GM19455 (cell line): Measurements from ENCODE around the gene SRMS.

Experiments used
- ATAC-seq: cut with Tn5 transposase; IDR thresholded peaks from one replicate; pipeline ENCODE4 v1.9.1; 2021; ENCODE audit not compliant: unreplicated experiment

SRMS gene

GRCh38 chr20:63547725-63548480, at the start of gene SRMS:
TSS of gene SRMS (minus strand) at chr20:63547749. CDS start at chr20:63547463, 286 bp downstream.
- ATAC-seq = no peak

DNA sequence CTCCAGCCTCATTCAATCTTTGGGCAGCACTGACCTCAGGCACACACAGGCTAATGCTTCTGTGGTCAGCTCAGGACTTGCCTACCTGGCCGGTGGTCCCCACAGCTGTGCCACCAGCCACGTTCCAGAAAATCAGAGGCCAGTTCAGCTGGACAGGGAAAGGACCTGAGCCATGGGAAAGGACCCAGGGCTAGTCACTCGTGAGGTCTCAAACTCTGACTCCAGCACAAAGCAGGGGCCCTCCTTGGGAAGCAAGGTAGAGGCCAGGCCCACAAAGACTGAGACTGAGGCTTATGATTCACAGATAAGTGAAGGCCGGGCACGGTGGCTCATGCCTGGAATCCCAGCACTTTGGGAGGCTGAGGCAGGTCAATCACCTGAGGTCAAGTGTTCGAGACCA, 48.9 kb upstream of the SRMS start:
- ATAC-seq = no peak

DNA sequence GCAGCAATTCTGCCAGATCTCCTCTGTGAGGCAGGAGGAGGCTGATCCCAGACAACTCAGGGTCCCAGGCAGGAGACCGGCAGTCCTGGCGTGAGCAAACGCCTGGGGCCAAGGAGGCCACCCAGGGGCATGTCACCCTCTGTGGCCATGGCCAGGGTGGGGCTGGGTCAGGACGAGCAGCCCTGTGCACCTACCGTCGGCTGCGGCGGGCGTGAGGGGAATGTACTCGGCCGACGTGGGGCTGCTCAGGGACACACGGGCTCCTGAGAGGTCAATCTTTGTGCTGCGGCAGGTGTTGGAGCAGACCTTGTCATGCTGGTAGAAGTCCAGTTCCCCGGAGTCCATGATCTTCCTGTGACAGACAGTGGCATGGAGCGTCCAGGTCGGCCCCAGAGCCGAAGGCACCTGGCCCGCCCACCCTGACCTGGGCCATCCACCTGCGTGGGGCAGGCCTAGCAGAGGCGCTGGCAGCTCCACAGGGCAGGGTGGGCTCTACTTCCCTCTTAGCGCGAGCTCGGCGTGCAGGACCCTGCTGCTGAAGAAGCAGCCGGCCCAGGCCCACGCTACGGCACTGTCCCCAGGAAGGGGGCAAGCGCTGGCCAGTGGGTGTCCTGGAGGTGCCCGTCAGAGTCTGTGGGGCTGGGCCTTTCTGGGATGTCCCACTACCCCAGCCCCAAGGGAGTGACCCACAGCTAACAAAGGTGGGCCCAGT, 48.0 kb upstream of the SRMS start:
- ATAC-seq = no peak

DNA sequence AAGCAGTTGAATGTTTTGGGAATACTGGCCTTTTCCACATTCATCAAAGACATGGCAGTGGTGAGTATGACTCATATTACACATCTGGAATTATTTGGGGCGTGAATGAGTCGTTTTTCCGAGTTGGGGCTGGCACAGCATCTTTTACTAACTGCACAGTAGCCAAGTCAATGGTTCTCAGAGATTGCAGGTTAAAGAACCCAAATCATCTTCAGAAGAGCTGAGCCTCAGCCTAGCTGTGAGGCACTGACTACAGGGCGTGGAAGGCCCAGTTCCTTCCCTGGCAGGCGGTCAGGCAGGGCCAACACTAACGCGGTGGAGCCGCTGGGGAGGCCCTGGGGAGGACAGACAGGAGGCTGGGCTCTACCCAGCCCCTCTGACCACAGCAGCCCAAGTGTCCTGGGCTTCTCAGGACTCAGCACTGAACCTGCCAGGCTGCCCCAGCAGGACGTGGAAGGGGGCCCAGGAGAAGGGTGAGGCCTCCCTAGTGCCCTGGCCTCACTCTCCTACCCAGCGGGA, 46.6 kb upstream of the SRMS start:
- no peak for ATAC-seq

DNA sequence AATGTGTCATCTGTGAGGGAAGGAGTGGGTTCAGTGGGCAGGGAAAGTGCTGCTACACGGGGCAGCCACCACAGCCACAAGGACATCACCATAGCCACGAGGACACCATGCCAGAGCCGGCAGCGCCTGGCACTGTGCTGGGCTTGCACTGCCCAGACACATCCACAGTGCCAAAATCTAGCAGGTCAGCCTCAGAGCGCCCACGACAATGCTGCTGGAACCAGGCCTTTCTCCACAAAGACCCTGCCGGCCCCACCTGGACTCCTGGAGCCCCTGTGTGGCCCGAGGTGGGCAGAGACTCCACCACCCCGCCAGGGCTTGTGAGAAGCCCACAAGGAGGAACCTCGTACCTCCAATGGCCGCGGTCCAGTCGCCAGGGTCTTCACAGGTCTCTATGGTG, 45.1 kb upstream of the SRMS start:
- no peak for ATAC-seq

DNA sequence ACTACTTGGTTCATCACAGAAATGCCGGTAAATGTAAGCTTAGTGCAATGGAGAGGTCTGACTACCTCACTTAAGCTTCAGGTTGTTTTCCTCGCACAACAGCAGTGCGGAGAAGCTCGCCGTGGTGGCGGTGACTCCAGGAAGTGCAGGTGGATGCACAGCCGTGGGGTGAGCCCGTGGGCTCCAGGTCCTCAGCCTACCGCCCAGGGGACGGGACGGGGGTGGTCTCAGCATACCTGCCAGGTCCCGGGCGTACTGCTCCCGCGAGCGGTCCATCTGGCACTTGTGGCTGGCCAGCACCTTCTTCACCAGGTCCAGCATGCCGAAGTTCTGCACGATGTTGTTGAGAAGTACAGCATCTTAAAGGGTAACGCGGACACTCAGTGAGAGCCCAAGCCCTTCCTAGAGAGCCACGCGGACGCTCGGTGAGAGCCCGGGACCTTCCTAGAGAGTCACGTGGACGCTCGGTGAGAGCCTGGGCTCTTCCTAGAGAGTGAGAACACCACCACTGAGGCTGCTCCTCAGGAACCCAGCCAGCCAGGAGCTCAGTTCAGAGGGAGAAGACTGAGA, 44.3 kb upstream of the SRMS start:
- ATAC-seq = no peak

GRCh38 chr20:63591147-63591533, 43.6 kb upstream of the SRMS start:
- ATAC-seq = no peak

GRCh38 chr20:63590218-63591146, 42.9 kb upstream of the SRMS start:
- ATAC-seq = no peak

DNA sequence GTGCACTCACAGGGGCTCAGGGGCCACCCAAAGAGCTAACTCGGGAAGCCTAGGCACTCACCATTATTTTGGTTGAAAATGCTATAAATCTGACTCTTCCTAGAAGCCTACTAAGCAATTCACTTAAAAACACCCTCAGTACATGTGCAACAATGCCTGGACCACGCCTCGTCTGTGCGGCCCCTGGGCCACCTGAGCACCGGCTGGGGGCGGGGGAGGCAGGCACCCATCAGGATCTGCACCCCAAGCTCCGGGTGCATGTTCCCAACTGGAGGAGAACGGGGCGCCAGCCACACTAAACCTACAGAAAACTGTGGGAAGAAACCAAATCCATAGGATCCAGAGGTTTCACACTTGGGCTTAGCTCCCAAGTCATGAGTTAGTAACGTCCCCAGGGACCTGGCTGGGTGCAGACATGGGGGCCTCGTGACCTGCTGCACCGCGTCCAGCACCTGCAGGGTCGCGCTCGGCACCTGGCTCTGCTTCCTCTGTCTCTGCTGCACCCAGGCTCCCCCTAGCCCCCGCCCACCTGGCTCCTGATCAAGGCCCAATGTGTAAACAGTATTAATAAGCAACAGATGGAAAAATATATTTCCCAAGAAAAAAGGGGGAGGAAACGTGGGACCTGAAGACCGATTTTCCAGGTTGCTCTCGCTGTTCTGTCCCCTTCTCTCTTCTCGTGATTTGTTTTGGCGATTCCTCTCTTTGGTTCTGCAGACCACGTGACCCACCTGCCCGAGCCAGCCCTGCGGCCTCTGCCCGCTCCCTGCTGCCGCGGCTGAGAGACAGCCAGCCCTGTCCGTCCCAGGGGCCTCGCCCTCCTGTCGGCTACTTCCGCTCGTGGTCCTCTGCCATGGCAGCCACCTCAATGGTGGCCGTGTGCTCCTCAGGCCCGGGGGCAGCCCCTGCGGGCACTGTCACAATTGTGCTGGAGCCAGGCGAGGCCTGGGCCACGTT, 42.0 kb upstream of the SRMS start:
- ATAC-seq = no peak

DNA sequence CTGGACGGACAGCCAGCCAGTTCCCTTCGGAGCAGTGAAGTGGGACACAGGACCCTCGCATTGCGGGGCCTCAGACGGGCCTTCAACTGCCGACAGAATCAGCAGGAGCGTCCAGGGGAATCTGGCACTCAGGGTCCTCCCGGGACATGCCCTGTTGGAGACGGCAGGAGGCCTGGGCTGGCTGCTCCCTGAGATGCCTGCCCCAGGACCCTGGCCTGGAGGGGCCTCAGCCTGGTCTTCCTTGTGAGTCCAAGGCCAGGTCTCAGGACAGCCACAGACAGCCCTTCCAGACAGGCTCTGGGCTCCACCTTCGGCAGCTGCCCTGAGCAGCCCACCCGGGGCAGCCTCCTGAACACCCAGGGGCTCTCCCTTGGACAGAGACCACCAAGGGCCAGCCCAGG, 41.1 kb upstream of the SRMS start:
- no peak for ATAC-seq

DNA sequence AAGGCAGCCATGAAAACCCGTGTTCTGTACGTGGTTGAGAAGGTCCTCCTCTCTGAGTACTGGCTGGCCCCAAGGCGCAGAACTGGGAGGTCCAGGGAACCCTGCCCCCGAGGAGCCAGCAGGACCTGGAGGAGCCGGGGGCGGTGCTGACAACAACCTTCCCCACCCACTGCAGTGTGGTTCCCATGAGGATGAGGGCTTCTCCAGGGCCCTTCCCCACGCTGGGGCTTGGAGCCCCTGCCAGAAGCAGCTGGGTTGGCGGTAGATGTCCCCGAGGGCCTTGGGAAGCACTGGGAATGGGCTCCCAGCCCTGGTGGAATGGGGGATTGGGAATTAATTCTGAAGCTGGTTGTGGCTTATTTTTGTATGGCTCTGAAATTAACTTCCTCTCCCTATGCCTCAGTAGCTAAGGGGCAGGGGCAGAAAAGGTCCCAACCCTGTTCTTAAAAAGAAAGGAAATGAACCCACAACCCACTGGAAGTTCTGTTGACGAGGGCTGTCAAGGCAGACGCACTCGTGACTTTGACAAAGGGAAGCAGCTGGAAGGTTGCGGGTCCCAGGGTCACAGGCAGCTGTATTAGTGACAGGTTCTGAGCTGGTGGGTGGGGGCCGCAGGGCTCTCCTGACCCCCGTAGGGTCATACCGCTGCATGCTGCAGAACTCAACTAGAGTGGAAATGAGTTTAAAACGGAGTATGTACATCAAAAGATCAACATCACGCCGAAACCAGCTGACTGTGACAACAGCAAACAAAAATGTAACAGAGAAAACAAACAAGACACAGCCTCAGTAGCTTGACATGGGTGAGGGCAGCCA, 40.4 kb upstream of the SRMS start:
- ATAC-seq = no peak

GRCh38 chr20:63587256-63587655, 39.7 kb upstream of the SRMS start:
- ATAC-seq = no peak

GRCh38 chr20:63586797-63587196, 39.2 kb upstream of the SRMS start:
- ATAC-seq = no peak

DNA sequence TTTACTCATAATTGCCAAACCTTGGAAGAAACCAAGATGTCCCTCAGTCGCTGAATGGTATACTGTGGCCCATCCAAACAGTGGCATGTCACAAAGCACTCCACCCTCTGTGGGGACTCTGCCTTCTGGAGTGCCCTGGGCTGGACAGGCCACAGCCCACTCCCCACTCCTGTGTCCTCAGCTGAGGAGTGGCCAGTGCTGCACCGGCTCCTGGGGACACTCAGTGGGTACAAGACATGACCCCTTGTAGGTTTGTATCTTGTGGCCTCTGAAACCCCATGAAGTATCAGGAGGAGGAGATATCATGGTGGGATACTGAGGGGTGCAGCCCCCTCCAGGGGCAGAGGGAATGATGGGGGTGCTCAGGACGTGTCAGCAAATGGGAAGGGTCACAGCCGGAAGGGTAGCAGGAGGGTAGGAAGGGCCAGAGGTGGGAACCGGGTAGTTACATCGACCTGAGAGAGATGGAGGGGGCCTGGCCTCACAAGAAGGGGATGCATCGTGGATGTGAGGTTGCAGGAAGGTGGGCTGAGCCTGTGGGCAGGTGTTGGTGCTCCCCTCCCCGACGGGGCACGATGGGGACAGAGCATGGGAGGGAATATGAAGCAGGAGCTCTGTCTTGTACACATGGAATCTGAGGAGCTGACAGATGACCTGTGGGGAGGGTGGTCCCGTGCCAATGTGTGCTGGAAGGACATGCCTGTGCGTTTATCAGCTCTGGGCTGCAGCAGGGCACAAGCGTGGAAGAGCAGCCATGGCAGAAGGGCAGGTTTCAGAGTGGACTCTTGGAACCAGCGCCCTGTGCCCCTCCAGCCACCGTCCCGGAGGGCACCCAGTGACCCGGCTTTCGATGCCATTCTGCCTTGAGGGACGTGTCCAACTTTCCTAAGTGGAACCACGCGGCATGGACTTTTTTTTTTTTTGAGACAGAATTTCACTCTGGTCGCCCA, 38.3 kb upstream of the SRMS start:
- ATAC-seq = no peak

DNA sequence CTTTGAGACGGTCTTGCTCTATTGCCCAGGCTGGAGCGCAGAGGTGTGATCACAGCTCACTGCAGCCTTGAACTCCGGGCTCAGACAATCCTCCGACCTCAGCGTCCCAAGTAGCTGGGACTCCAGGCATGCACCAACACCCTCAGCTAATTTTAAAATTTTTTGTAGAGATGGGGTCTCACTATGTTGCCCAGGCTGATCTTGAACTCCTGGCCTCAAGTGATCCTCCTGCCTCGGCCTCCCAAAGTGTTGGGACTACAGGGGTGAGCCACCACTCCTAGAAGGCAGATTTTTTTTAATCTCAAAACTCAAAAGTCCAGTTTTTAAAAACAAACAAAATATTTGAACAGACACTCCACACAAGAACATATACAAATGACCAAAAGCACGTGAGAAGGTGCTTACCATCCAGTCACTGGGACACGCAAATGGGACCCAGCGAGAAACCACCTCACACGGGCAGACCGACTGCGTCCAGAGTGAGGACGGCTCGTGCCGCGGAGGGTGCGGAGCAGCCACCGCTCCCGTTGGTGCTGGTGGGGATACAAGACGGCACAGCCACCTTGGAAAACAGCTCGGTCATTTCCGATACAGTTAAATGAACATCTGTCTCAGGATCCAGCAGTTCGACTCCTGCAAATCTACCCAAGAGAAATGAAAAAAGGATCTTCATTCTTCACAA, 35.0 kb upstream of the SRMS start:
- ATAC-seq = no peak

GRCh38 chr20:63580796-63581461, 33.4 kb upstream of the SRMS start:
- no peak for ATAC-seq
